ENCODE results near the gene OSBP2. TPM values are rescaled to one million over a fixed set of nuclear protein-coding genes. Genes with fewer than 3 reads are reported as not detected.

Gene OSBP2
- total and polyA plus RNA-seq, 2 of the 13 experiments (the other 11 are each of a cell fraction or from before 2014, with no cell fraction given): 5.0 to 7.7 TPM

- no TSS peak for BruUV-seq (replicated peaks)
- Histone ChIP-seq H4K20me1 (ENCODE audit: insufficient read depth, low read length) (no peaks in the 10 kb centered on the region), H3K27me3 (ENCODE audit: control insufficient read depth in 1 of 2, insufficient read depth in 2 of 2, low read length in 2 of 2) (peaks cover 3 to 29% of the 10 kb centered on the region in 2 experiments; a peak in 4 of 5 replicates), H3K4me2 (ENCODE audit: low read depth, low read length) (no peak overlapping the region), H3K36me3 (replicated peaks in 1 of 2; ENCODE audit: control insufficient read depth in 1 of 2, insufficient read depth in 2 of 2, low read length in 2 of 2) (no peaks in the 10 kb centered on the region), H3K9ac (ENCODE audit: insufficient read depth, low read depth, low read length) (no peak overlapping the region), H3K79me2 (ENCODE audit: insufficient read depth, low read length) (no peaks in the 10 kb centered on the region), H2AFZ (ENCODE audit: low read length) (no peak overlapping the region), H3K27ac (ENCODE audit: extremely low read length, insufficient read depth, low read length) (no peak overlapping the region), H3K4me3 (replicated peaks in 1 of 3; ENCODE audit: insufficient read depth in 1 of 3, low read depth in 2 of 3, low read length in 3 of 3) (no peak overlapping the region), H3K4me1 (ENCODE audit: insufficient read depth, low read length) (peaks cover 34% of the 10 kb centered on the region), H3K9me3 (ENCODE audit: low read length) (no peaks in the 10 kb centered on the region)
- ChIA-PET CTCF (ENCODE audit: low intra/inter-chr PET ratio, low total read pairs) (no interaction called here), POLR2A (no interaction called here)
- 57% methylated on average over 2 of the region's 9 CpGs for WGBS (ENCODE audit: low lambda C conversion rate)
- DNase-seq (ENCODE audit: low spot score) (no peak), ATAC-seq (no peak), FAIRE-seq (no peak)
- in situ Hi-C loops (cut with HindIII; ENCODE audit: extremely low pct_ligation_motif_present, low pct_unique_long_range_greater_than_20kb): no loop called here
- TF ChIP-seq, protein P1, sequence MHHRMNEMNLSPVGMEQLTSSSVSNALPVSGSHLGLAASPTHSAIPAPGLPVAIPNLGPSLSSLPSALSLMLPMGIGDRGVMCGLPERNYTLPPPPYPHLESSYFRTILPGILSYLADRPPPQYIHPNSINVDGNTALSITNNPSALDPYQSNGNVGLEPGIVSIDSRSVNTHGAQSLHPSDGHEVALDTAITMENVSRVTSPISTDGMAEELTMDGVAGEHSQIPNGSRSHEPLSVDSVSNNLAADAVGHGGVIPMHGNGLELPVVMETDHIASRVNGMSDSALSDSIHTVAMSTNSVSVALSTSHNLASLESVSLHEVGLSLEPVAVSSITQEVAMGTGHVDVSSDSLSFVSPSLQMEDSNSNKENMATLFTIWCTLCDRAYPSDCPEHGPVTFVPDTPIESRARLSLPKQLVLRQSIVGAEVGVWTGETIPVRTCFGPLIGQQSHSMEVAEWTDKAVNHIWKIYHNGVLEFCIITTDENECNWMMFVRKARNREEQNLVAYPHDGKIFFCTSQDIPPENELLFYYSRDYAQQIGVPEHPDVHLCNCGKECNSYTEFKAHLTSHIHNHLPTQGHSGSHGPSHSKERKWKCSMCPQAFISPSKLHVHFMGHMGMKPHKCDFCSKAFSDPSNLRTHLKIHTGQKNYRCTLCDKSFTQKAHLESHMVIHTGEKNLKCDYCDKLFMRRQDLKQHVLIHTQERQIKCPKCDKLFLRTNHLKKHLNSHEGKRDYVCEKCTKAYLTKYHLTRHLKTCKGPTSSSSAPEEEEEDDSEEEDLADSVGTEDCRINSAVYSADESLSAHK (CRISPR knock-in tag; IDR thresholded peaks at IDR 0.05; ENCODE audit: borderline replicate concordance): no peak
- no peak for TF ChIP-seq AHR (CRISPR knock-in tag; IDR thresholded peaks at IDR 0.05)
- TF ChIP-seq SIN3B (IDR thresholded peaks at IDR 0.05; ENCODE audit: low read length): no peak
- no peak for TF ChIP-seq JDP2 (CRISPR knock-in tag; IDR thresholded peaks at IDR 0.05; ENCODE audit: borderline replicate concordance)
- TF ChIP-seq MED13 (CRISPR knock-in tag; IDR thresholded peaks at IDR 0.05): no peak
- intact Hi-C loops (cut with micrococcal nuclease; ENCODE audit: unreplicated experiment): no loop called here
Observed at GRCh38 chr22:30876221-30876751, 181.6 kb downstream of the OSBP2 start.

GRCh38 chr22:30876915-30877553, 182.4 kb downstream of the OSBP2 start:
- POLR2A ChIA-PET: no interaction called here
- in situ Hi-C loops (cut with HindIII; ENCODE audit: extremely low pct_ligation_motif_present, low pct_unique_long_range_greater_than_20kb): no loop called here
- no peak for TF ChIP-seq ZNF549 (CRISPR knock-in tag; IDR thresholded peaks at IDR 0.05)
- no peak for TF ChIP-seq ZNF138 (CRISPR knock-in tag; IDR thresholded peaks at IDR 0.05; ENCODE audit: low read depth)
- no peak for TF ChIP-seq ZNF660 (CRISPR knock-in tag; IDR thresholded peaks at IDR 0.05; ENCODE audit: borderline replicate concordance, low read depth)
- TF ChIP-seq KLF9 (CRISPR knock-in tag; IDR thresholded peaks at IDR 0.05; ENCODE audit: low read depth): no peak
- no peak for TF ChIP-seq FUBP1 (CRISPR knock-in tag; IDR thresholded peaks at IDR 0.05; ENCODE audit: borderline replicate concordance)
- TF ChIP-seq PAF1 (CRISPR knock-in tag; IDR thresholded peaks at IDR 0.05): no peak
- TF ChIP-seq, protein P2, sequence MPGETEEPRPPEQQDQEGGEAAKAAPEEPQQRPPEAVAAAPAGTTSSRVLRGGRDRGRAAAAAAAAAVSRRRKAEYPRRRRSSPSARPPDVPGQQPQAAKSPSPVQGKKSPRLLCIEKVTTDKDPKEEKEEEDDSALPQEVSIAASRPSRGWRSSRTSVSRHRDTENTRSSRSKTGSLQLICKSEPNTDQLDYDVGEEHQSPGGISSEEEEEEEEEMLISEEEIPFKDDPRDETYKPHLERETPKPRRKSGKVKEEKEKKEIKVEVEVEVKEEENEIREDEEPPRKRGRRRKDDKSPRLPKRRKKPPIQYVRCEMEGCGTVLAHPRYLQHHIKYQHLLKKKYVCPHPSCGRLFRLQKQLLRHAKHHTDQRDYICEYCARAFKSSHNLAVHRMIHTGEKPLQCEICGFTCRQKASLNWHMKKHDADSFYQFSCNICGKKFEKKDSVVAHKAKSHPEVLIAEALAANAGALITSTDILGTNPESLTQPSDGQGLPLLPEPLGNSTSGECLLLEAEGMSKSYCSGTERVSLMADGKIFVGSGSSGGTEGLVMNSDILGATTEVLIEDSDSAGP (CRISPR knock-in tag; IDR thresholded peaks at IDR 0.05; ENCODE audit: borderline replicate concordance): no peak
- TF ChIP-seq JDP2 (CRISPR knock-in tag; IDR thresholded peaks at IDR 0.05; ENCODE audit: borderline replicate concordance): no peak

More at GRCh38 chr22:30876915-30877553, 182.4 kb downstream of the OSBP2 start:
- WGBS (ENCODE audit: low lambda C conversion rate): 29% methylated on average over 9 of the region's 9 CpGs
- no TSS peak for BruUV-seq (replicated peaks)
- Histone ChIP-seq H3K27me3 (ENCODE audit: control insufficient read depth in 1 of 2, insufficient read depth in 2 of 2, low read length in 2 of 2) (peaks cover 3 to 29% of the 10 kb centered on the region in 2 experiments; a peak in 4 of 5 replicates), H3K36me3 (replicated peaks in 1 of 2; ENCODE audit: control insufficient read depth in 1 of 2, insufficient read depth in 2 of 2, low read length in 2 of 2) (no peaks in the 10 kb centered on the region), H2AFZ (ENCODE audit: low read length) (no peak overlapping the region), H3K4me1 (ENCODE audit: insufficient read depth, low read length) (peaks cover 41% of the 10 kb centered on the region), H3K4me2 (ENCODE audit: low read depth, low read length) (no peak overlapping the region), H3K27ac (ENCODE audit: extremely low read length, insufficient read depth, low read length) (no peak overlapping the region), H3K9ac (ENCODE audit: insufficient read depth, low read depth, low read length) (no peak overlapping the region), H3K79me2 (ENCODE audit: insufficient read depth, low read length) (no peaks in the 10 kb centered on the region), H3K4me3 (replicated peaks in 1 of 3; ENCODE audit: insufficient read depth in 1 of 3, low read depth in 2 of 3, low read length in 3 of 3) (no peak overlapping the region), H3K9me3 (ENCODE audit: low read length) (no peaks in the 10 kb centered on the region), H4K20me1 (ENCODE audit: insufficient read depth, low read length) (no peaks in the 10 kb centered on the region)
- ATAC-seq (no peak), DNase-seq (ENCODE audit: low spot score) (no peak), FAIRE-seq (no peak)
- CTCF ChIA-PET (ENCODE audit: low intra/inter-chr PET ratio, low total read pairs): no interaction called here
- intact Hi-C loops (cut with micrococcal nuclease; ENCODE audit: unreplicated experiment): no loop called here
